GM18858 (cell line): ENCODE results near the gene SYNDIG1L.
"Not testable (repeated sequence)": the region's sequence is repeated elsewhere in the genome, so short reads cannot be mapped to it uniquely, and the experiment has no call there.

Experiments
- ATAC-seq: cut with Tn5 transposase; IDR thresholded peaks from one replicate; pipeline ENCODE4 v1.9.1; 2021; ENCODE audit not compliant: unreplicated experiment

The SYNDIG1L gene

GRCh38 chr14:74426202-74426582, at the start of gene SYNDIG1L:
SYNDIG1L (minus strand) TSS chr14:74426210; CDS start chr14:74409744, 16,466 bp downstream.
- no peak for ATAC-seq

DNA sequence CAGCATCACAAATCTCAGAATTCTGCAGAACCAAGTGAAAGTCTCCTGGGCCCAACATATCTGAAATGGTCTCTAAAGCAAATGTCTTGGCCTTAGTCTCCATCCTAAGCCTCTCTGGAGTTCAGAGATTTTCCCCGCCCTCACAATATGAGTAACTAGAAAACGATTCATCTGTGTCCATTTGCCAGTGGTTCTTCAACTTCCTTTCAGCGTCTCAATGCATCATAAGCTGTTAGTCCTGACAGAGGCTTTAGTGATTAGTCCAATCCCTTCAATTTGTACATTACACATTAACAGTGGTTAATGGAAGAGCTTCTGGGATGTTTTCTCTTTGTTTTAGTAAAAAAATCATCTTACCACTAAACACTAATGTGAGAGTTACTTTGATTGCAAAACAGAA, 49.7 kb upstream of the SYNDIG1L start:
- no peak for ATAC-seq

DNA sequence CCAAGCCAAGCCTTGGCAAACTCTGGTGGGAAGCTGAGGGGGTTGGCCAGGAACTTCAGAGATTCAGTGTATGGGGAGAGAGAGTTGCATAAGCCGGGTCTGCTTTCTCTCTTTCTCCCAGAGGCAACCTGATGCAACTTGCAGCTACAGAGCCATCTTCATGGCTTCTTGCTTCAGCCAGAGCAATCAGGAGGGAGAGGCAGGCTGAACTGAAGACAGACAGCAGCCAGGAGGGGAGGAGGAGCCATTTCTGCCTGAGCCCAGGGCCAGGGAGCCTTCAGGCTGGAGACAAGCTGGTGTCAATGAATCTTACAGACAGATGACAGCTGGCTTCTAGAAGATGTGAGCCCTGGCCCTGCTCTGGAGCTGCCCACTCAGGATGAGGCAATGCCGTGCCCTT, 48.4 kb upstream of the SYNDIG1L start:
- ATAC-seq, result no peak

- ATAC-seq, result no peak
Observed at GRCh38 chr14:74472601-74473000, 46.6 kb upstream of the SYNDIG1L start.

DNA sequence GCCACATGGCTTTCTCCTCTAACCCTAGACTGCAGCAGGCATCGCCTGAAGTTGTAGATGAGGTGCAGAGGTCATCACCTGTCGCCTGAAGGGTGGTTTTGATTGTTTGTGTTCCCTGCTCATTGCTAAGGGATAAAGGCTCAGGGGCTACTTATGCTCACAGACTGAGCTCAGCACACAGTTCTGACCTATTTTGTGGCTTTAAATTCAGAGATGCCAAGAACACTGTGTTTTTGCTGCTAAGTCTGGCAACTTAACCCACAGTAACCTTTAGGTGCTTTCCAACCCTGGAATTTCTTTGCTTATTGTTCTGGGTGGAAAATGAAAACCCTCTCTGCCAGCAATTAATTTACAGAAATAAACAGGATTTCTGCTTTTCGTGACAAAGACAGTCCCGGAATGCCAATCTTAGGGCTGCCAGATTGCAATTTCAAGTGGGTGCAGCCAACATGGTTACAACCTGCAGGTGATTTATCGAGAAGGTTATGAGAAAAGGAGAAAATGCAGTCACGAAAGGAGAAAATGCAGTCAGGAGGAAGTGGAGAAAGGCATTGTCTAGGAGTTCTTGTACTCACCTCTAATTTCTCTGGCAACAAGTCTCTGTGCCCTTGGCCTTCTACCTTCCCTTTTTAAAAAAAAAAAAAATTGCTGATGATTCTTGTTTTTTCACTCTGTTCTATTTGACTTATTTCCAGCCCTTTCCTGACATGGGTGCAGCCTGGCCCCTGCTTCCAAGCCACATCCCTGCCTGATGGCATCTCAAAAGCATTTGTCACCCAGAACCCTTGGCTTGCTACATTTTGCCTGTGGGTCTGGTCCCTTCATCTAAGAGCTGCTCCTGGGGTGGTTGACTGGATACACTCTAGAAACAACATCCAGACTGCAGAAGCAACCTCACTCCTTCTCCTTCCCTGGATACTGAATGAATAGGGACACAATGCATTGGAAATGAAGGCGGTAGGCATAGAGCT, 43.8 kb upstream of the SYNDIG1L start:
- no peak for ATAC-seq

DNA sequence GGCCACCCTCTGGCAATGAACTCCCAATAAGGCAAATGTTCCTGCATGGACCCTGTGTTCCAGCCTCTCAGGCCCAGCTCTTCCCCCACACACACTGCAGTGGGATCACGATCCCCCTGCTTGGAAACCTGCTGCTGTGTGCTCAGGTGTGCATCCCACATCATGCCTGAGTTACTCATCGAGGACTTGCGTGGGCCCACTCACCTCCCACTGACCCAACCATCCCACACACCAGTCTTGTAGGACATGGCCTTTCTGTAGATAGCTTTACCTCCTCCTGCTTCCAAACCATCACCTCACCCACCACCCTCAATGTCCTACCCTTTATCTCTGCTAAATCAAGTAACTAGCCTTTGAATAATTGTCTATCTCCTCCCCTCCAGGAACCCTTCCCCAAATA, 42.5 kb upstream of the SYNDIG1L start:
- ATAC-seq, result no peak

- ATAC-seq, result no peak
Observed at GRCh38 chr14:74465335-74465734, 39.3 kb upstream of the SYNDIG1L start.

DNA sequence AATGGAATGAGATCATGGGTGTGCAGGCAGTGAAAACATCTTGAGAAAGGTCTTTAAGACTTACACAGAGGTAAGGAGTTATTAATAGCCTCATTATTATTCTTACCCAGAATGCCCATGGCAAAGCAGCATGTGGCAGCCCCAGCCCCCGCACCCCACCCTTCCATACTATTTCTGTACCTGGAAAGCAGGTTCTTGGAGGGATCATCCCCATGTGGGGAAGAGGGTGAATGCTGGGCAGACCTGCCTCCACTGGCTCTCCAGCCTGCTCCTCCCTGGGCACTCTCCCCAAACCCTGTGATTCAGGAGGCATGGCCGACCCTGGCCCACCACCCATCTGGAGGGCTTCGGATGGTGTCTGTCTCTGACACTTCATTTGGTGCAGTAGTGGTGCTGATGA, 38.8 kb upstream of the SYNDIG1L start:
- no peak for ATAC-seq

- no peak for ATAC-seq
Observed at GRCh38 chr14:74463697-74464096, 37.7 kb upstream of the SYNDIG1L start.

DNA sequence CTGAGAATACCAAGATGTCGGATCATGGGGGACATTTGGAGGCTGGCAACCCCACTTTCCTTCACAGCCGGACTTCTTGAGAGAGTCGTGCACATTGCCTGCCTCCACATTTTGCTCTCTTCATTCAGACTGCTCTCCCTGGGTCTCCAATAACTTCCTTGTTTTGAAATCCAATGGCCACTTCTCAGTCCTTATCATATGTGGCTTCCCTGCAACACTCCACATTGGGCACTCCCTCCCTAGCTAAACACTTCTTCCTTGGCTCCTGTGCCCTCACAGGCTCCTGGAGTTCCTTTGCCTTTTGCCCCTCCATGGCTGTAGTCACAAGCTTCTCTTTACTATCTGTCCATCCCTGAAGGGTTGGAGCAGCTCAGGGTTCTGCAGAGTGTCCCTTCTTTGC, 37.0 kb upstream of the SYNDIG1L start:
- ATAC-seq, result no peak

DNA sequence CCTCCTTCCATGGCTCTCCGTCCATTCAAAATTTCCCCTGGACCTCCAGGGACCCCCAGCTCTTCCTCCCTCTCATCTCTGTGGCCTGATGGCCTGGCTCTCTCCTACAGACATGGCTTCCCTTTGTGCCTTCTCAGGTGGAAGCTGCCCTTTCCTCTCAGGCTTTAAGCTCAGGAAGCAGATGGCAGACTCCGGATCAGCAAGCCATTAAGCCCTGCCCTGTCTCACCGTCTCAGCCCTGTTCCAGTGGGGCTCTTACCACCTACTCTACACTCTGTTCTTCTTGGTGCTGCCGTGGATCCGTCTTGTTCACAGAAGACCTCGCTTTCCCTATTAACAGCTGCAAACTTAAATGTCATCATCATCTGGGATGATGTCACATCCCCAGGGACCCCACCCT, 34.0 kb upstream of the SYNDIG1L start:
- ATAC-seq, result no peak

DNA sequence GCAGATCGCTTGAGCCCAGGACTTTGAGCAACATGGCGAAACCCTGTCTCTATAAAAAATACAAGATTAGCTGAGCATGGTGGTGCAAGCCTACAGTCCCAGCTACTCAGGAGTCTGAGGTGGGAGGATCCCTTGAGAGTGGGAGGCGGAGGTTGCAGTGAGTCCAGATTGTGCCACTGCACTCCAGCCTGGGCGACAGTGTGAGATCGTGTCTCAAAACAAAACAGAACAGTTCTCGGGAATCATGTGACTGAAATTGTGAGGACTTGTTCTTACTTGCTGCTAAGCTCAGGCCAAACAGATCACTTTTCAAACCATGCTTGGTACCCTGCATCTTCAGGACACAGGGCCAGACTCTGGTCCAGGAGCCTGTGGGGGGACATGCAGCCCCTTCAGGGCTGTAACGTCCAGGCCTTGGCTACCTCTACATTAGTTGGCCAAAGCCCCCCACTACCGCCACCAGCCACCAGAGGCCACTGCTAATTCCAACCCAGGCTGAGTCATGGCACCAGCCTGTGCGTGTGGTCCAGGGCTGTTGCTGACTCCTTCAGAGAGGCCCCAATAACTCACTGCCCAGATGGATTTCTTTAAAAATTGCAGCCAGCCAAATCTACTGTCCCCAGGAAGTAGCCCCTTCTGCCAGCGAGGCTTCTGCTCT, 33.4 kb upstream of the SYNDIG1L start:
- ATAC-seq, result no peak

GRCh38 chr14:74457565-74457895, 31.5 kb upstream of the SYNDIG1L start:
- no peak for ATAC-seq

- ATAC-seq, result no peak
Observed at GRCh38 chr14:74456684-74457564, 30.9 kb upstream of the SYNDIG1L start.

- not testable (repeated sequence) for ATAC-seq
Observed at GRCh38 chr14:74454397-74454796, 28.4 kb upstream of the SYNDIG1L start.

DNA sequence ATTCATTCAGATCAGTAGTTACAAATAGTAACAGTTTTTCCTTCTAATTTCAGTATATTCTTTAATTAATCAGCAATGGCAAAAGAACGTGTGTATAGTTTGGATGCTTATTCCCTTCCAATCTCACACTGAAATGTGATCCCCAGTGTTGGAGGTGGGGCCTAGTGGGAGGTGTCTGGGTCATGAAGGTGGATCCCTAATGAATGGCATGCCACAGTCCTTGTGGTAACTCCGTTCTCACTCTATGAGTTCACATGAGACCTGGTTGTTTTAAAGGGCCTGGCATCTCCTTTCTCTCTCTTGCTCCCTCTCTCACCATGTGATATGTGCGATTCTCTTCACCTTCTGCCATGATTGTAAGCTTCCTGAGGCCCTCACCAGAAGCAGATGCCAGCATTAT, 18.9 kb upstream of the SYNDIG1L start:
- ATAC-seq, result no peak

GRCh38 chr14:74442757-74443156, 16.7 kb upstream of the SYNDIG1L start:
- no peak for ATAC-seq

GRCh38 chr14:74441113-74441512, 15.1 kb upstream of the SYNDIG1L start:
- no peak for ATAC-seq

DNA sequence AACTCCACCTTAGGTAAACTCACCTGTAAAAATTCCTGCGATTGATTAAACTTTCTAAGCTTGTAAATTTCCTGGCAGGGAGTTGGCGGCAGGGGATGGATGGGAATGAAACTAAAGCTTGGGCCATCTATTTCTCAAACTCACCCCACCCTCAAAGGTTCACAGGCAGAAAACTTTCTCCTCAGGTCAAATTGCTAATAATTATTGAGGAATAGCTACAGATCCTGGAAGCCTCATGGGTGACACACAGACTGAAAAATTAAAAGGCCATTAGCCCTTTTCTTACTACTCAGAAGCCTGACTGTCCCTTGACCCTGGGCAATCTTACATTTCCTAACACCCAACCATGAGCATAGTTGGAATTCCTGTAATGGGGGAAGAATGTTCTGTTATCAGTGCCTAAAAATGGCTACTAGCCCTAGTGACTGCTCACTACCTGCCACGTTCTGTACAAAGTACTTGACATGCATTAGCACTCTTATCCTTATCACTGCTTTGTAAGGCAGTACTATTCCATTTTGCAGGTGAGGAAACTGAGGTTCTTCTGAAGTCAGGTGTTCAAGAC, 12.4 kb upstream of the SYNDIG1L start:
- no peak for ATAC-seq

DNA sequence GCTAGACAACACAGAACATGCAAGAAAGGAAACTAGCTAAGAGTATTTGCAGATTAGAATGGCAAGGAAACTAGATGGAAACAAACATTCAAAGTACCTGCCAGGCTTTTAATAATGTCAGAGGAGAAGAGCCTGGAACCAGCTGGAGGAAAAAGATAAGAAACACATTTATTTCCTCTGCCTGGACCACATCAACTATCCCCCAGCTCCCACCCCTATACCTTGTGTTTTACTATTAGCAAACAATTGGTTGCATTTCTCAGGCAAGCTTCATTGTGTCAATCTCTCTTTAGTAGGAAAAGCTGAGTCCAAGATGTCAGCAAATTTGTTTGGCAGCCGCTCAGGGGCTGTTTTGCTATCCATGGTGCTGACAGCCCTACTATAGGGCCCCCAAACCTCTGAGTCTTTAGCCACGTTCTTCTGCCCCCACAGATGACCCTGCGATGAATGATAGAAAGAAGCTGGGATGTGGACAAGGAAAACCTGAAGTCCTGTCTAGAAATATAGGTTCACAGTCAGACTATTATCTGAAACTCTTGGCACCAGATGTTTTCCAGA, 11.6 kb upstream of the SYNDIG1L start:
- no peak for ATAC-seq

- no peak for ATAC-seq
Observed at GRCh38 chr14:74434294-74434693, 8.3 kb upstream of the SYNDIG1L start.
